Measurements from ENCODE around the gene KIR3DL2. TPM values are rescaled to one million over a fixed set of nuclear protein-coding genes. Genes with fewer than 3 reads are reported as not detected.
"Not testable (repeated sequence)": the region's sequence is repeated elsewhere in the genome, so short reads cannot be mapped to it uniquely, and the experiment has no call there.

KIR3DL2 gene
- total and polyA plus RNA-seq, 4 donors = 0.09 to 0.24 TPM; not detected in 2

DNA sequence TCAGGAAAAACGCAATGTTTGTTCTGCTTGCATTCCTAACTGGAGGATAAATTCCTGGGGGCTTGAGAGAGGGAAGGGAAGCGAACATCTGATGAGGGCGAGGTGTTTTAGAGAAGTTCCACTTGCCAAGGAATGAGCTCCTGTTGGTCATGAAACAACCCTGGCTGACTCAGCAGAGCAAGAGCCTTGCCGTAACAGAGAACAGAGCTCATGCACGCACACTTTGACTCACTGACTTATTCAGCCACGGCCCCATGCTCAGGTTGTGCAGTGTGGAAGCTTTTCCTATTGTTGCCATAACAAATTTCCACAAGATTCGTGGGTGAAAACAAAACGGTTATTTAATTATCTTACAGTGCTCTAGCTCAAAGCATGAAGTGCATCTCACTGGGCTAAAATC, 7.1 kb upstream of the KIR3DL2 start:
- not testable (repeated sequence) for H3K9ac ChIP-seq (ENCODE audit: insufficient read depth in 1 of 2, low read length in 2 of 2); H3K4me3 ChIP-seq; DNase-seq; ATAC-seq (ENCODE audit: insufficient read depth, low FRiP score); H3K36me3 ChIP-seq (ENCODE audit: control insufficient read depth in 4 of 4, insufficient read depth in 4 of 4, low read length in 4 of 4); H3K4me1 ChIP-seq (ENCODE audit: control insufficient read depth in 5 of 5, insufficient read depth in 5 of 5, low read length in 5 of 5); H3K27ac ChIP-seq (ENCODE audit: low read depth in 1 of 2, low read length in 1 of 2); H3K9me3 ChIP-seq (ENCODE audit: control insufficient read depth in 4 of 4, insufficient read depth in 3 of 4, low read length in 3 of 4); H3K27me3 ChIP-seq (ENCODE audit: control insufficient read depth in 3 of 3, insufficient read depth in 3 of 3, low read length in 2 of 3)
- 64 to 70% methylated on average over 7 to 8 of the region's 8 CpGs for WGBS, 2 donors

- Histone ChIP-seq H3K36me3 (ENCODE audit: control insufficient read depth in 4 of 4, insufficient read depth in 4 of 4, low read length in 4 of 4) (no peaks in the 10 kb centered on the region), H3K9ac (ENCODE audit: insufficient read depth in 1 of 2, low read length in 2 of 2) (no peak overlapping the region), H3K9me3 (ENCODE audit: control insufficient read depth in 4 of 4, insufficient read depth in 3 of 4, low read length in 3 of 4) (peaks cover 0 to 5% (median 1%) of the 10 kb centered on the region in 4 donors), H3K27ac (ENCODE audit: low read depth in 1 of 2, low read length in 1 of 2) (no peak overlapping the region), H3K4me1 (ENCODE audit: control insufficient read depth in 5 of 5, insufficient read depth in 5 of 5, low read length in 5 of 5) (no peaks in the 10 kb centered on the region), H3K4me3 (no peak overlapping the region), H3K27me3 (ENCODE audit: control insufficient read depth in 3 of 3, insufficient read depth in 3 of 3, low read length in 2 of 3) (no peaks in the 10 kb centered on the region)
- TF ChIP-seq, protein P1, sequence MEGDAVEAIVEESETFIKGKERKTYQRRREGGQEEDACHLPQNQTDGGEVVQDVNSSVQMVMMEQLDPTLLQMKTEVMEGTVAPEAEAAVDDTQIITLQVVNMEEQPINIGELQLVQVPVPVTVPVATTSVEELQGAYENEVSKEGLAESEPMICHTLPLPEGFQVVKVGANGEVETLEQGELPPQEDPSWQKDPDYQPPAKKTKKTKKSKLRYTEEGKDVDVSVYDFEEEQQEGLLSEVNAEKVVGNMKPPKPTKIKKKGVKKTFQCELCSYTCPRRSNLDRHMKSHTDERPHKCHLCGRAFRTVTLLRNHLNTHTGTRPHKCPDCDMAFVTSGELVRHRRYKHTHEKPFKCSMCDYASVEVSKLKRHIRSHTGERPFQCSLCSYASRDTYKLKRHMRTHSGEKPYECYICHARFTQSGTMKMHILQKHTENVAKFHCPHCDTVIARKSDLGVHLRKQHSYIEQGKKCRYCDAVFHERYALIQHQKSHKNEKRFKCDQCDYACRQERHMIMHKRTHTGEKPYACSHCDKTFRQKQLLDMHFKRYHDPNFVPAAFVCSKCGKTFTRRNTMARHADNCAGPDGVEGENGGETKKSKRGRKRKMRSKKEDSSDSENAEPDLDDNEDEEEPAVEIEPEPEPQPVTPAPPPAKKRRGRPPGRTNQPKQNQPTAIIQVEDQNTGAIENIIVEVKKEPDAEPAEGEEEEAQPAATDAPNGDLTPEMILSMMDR (IDR thresholded peaks at IDR 0.05; ENCODE audit: control extremely low read depth, extremely low read depth) = no peak
- no peak for ATAC-seq (ENCODE audit: insufficient read depth, low FRiP score)
- DNase-seq = no peak
- WGBS, 2 donors = 58 to 69% methylated on average over 2 of the region's 2 CpGs
These were observed 687 bp downstream of the KIR3DL2 start for GRCh38 chr19:54850930-54851329.

- H3K9me3 ChIP-seq (ENCODE audit: control insufficient read depth in 4 of 4, insufficient read depth in 3 of 4, low read length in 3 of 4) = peaks cover 0 to 5% (median 1%) of the 10 kb centered on the region in 4 donors
- H3K4me1 ChIP-seq (ENCODE audit: control insufficient read depth in 5 of 5, insufficient read depth in 5 of 5, low read length in 5 of 5) = no peaks in the 10 kb centered on the region
- H3K4me3 ChIP-seq = no peak overlapping the region
- H3K36me3 ChIP-seq (ENCODE audit: control insufficient read depth in 4 of 4, insufficient read depth in 4 of 4, low read length in 4 of 4) = no peaks in the 10 kb centered on the region
- TF ChIP-seq, protein P1 (IDR thresholded peaks at IDR 0.05; ENCODE audit: control extremely low read depth, extremely low read depth) = no peak
- DNase-seq (no peak), ATAC-seq (ENCODE audit: insufficient read depth, low FRiP score) (no peak)
- H3K27me3 ChIP-seq (ENCODE audit: control insufficient read depth in 3 of 3, insufficient read depth in 3 of 3, low read length in 2 of 3) = no peaks in the 10 kb centered on the region
- H3K27ac ChIP-seq (ENCODE audit: low read depth in 1 of 2, low read length in 1 of 2) = no peak overlapping the region
- WGBS, 2 donors = 53 to 66% methylated on average over 7 of the region's 7 CpGs
- H3K9ac ChIP-seq (ENCODE audit: insufficient read depth in 1 of 2, low read length in 2 of 2) = no peak overlapping the region
These were observed 1.1 kb downstream of the KIR3DL2 start for GRCh38 chr19:54851353-54851752.

GRCh38 chr19:54855241-54855640, 5.0 kb downstream of the KIR3DL2 start:
- H3K9ac ChIP-seq (ENCODE audit: insufficient read depth in 1 of 2, low read length in 2 of 2) = not testable (repeated sequence)
- WGBS, 2 donors = 19 to 52% methylated on average over 1 of the region's 1 CpG

GRCh38 chr19:54858476-54858875, 8.2 kb downstream of the KIR3DL2 start:
- H3K27ac ChIP-seq (ENCODE audit: low read depth in 1 of 2, low read length in 1 of 2); DNase-seq; H3K4me1 ChIP-seq (ENCODE audit: control insufficient read depth in 5 of 5, insufficient read depth in 5 of 5, low read length in 5 of 5); H3K4me3 ChIP-seq; H3K9ac ChIP-seq (ENCODE audit: insufficient read depth in 1 of 2, low read length in 2 of 2); H3K27me3 ChIP-seq (ENCODE audit: control insufficient read depth in 3 of 3, insufficient read depth in 3 of 3, low read length in 2 of 3); ATAC-seq (ENCODE audit: insufficient read depth, low FRiP score); H3K36me3 ChIP-seq (ENCODE audit: control insufficient read depth in 4 of 4, insufficient read depth in 4 of 4, low read length in 4 of 4); H3K9me3 ChIP-seq (ENCODE audit: control insufficient read depth in 4 of 4, insufficient read depth in 3 of 4, low read length in 3 of 4): not testable (repeated sequence)
- 81 to 91% methylated on average over 2 to 3 of the region's 3 CpGs for WGBS, 2 donors

More at GRCh38 chr19:54855241-54855640, 5.0 kb downstream of the KIR3DL2 start:
- H3K27ac ChIP-seq (ENCODE audit: low read depth in 1 of 2, low read length in 1 of 2); H3K9me3 ChIP-seq (ENCODE audit: control insufficient read depth in 4 of 4, insufficient read depth in 3 of 4, low read length in 3 of 4); H3K27me3 ChIP-seq (ENCODE audit: control insufficient read depth in 3 of 3, insufficient read depth in 3 of 3, low read length in 2 of 3); DNase-seq; H3K4me3 ChIP-seq; H3K4me1 ChIP-seq (ENCODE audit: control insufficient read depth in 5 of 5, insufficient read depth in 5 of 5, low read length in 5 of 5); H3K36me3 ChIP-seq (ENCODE audit: control insufficient read depth in 4 of 4, insufficient read depth in 4 of 4, low read length in 4 of 4); ATAC-seq (ENCODE audit: insufficient read depth, low FRiP score): not testable (repeated sequence)

- not testable (repeated sequence) for H3K4me1 ChIP-seq (ENCODE audit: control insufficient read depth in 5 of 5, insufficient read depth in 5 of 5, low read length in 5 of 5); DNase-seq; ATAC-seq (ENCODE audit: insufficient read depth, low FRiP score); H3K27me3 ChIP-seq (ENCODE audit: control insufficient read depth in 3 of 3, insufficient read depth in 3 of 3, low read length in 2 of 3); H3K9me3 ChIP-seq (ENCODE audit: control insufficient read depth in 4 of 4, insufficient read depth in 3 of 4, low read length in 3 of 4); H3K36me3 ChIP-seq (ENCODE audit: control insufficient read depth in 4 of 4, insufficient read depth in 4 of 4, low read length in 4 of 4); H3K4me3 ChIP-seq; H3K27ac ChIP-seq (ENCODE audit: low read depth in 1 of 2, low read length in 1 of 2); H3K9ac ChIP-seq (ENCODE audit: insufficient read depth in 1 of 2, low read length in 2 of 2)
- WGBS, 2 donors = 37 to 55% methylated on average over 7 of the region's 7 CpGs
These were observed 9.2 kb downstream of the KIR3DL2 start for GRCh38 chr19:54859421-54859820.

DNA sequence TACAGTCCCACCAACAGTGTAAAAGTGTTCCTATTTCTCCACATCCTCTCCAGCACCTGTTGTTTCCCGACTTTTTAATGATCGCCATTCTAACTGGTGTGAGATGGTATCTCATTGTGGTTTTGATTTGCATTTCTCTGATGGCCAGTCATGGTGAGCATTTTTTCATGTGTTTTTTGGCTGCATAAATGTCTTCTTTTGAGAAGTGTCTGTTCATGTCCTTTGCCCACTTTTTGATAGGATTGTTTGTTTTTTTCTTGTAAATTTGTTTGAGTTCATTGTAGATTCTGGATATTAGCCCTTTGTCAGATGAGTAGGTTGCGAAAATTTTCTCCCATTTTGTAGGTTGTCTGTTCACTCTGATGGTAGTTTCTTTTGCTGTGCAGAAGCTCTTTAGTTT, 13.2 kb downstream of the KIR3DL2 start:
- ATAC-seq (ENCODE audit: insufficient read depth, low FRiP score); H3K27me3 ChIP-seq (ENCODE audit: control insufficient read depth in 3 of 3, insufficient read depth in 3 of 3, low read length in 2 of 3): not testable (repeated sequence)
- WGBS, 2 donors = 100% methylated on average over 1 of the region's 3 CpGs; no CpG with 5 or more reads in 1 of the 2 donors

More for the DNA sequence above, 13.2 kb downstream of the KIR3DL2 start:
- not testable (repeated sequence) for H3K4me1 ChIP-seq (ENCODE audit: control insufficient read depth in 5 of 5, insufficient read depth in 5 of 5, low read length in 5 of 5); H3K4me3 ChIP-seq; H3K27ac ChIP-seq (ENCODE audit: low read depth in 1 of 2, low read length in 1 of 2); H3K9ac ChIP-seq (ENCODE audit: insufficient read depth in 1 of 2, low read length in 2 of 2); DNase-seq; H3K36me3 ChIP-seq (ENCODE audit: control insufficient read depth in 4 of 4, insufficient read depth in 4 of 4, low read length in 4 of 4)
- peaks cover 0 to 18% (median 0%) of the 10 kb centered on the region in 4 donors for H3K9me3 ChIP-seq (ENCODE audit: control insufficient read depth in 4 of 4, insufficient read depth in 3 of 4, low read length in 3 of 4)

All from lung (tissue), 12 donors.